ENCODE results near the gene ACAT2.
"Not testable (repeated sequence)": the region's sequence is repeated elsewhere in the genome, so short reads cannot be mapped to it uniquely, and the experiment has no call there.

ACAT2 gene

DNA sequence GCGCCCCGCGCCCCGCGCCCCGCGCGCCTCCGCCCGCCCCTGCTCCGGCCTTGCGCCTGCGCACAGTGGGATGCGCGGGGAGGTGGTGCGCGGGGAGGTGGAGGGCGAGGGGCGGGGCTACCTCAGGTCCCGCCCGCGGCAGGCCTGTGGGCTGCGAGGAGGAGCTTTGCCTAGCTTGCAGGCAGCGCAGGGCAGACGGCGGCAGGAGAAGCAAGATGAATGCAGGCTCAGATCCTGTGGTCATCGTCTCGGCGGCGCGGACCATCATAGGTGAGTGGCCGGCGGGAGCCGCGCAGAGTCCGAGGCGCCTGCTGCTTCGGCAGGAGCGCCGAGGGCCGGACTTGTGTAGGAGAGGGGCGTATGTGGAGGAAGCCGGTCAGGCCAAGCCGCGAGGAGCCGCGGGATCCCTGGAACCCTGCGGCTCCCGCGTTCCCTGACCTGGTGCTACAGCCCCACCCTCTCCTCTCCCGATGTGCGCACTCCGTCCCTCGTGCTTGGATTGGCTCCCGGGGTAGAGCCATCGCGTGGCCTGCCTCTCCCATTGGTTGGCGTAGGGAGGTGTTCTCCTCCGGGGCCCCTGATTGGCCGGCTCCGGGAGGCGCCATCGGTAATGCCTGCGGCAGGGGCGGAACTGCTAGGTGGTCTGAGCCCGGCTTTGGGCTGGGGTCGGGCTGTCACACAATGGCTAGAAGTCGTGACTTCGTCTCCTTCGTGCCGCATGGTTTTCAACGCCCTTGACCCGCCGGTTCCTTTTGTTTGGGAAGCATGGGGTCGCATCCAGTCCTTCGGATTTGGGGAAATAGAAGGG, at the start of gene ACAT2:
ACAT2 (plus strand) TSS at position 173 of the 808 bp plus-strand sequence; CDS start at position 216, 43 bp downstream.
- TF ChIP-seq, protein P1, sequence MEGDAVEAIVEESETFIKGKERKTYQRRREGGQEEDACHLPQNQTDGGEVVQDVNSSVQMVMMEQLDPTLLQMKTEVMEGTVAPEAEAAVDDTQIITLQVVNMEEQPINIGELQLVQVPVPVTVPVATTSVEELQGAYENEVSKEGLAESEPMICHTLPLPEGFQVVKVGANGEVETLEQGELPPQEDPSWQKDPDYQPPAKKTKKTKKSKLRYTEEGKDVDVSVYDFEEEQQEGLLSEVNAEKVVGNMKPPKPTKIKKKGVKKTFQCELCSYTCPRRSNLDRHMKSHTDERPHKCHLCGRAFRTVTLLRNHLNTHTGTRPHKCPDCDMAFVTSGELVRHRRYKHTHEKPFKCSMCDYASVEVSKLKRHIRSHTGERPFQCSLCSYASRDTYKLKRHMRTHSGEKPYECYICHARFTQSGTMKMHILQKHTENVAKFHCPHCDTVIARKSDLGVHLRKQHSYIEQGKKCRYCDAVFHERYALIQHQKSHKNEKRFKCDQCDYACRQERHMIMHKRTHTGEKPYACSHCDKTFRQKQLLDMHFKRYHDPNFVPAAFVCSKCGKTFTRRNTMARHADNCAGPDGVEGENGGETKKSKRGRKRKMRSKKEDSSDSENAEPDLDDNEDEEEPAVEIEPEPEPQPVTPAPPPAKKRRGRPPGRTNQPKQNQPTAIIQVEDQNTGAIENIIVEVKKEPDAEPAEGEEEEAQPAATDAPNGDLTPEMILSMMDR (IDR thresholded peaks at IDR 0.05; ENCODE audit: borderline replicate concordance, control extremely low read depth, extremely low read depth, insufficient read depth, missing control alignments), result no peak
- in situ Hi-C loops (cut with MboI; ENCODE audit: low sequenced_read_pairs, unreplicated experiment), result no loop called here
- peak; percentile 98 for DNase-seq (ENCODE audit: low spot score)

GRCh38 chr6:159712389-159712788, 49.5 kb upstream of the ACAT2 start:
- DNase-seq (ENCODE audit: low spot score); in situ Hi-C loops (cut with MboI; ENCODE audit: low sequenced_read_pairs, unreplicated experiment): not testable (repeated sequence)

DNA sequence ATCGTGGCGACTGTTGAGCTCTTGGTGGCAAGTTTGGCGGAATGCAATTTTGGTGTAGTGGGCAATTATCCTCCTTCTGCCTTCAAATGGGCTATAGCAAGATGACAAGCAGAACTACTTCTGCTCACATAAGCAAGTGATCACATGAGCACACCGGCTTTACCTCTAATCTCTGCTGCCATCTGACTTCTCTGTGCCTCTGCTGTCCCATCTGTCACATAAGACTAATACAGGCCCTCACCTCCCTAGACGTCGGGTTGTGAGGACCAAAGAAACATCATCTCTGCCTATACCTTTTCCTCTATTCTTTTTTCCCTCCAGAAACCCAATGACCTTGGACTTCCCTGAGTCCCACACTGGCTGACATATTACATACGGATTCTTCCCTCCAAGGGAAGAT, 47.9 kb upstream of the ACAT2 start:
- no peak for DNase-seq (ENCODE audit: low spot score)
- in situ Hi-C loops (cut with MboI; ENCODE audit: low sequenced_read_pairs, unreplicated experiment), result no loop called here
- TF ChIP-seq, protein P1 (IDR thresholded peaks at IDR 0.05; ENCODE audit: borderline replicate concordance, control extremely low read depth, extremely low read depth, insufficient read depth, missing control alignments), result no peak

DNA sequence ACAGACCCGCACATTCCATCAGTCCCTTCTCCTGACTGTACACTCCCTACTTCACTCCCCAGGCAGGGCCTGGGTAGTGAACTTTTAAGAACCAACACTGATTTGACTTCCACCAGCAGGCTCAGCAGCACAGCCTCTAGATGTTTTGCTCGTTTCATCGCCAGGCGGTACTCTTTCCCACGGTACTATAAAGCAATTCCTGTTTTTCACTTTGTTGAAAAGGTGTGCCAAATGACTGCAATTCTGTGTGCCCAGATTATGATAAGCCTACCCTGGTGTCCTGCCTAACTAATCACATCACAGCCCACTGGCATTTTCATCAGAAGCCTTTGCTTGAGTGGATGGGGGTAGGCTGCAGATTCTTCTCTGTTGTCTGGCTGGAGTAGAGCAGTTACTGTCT, 47.4 kb upstream of the ACAT2 start:
- TF ChIP-seq, protein P1 (IDR thresholded peaks at IDR 0.05; ENCODE audit: borderline replicate concordance, control extremely low read depth, extremely low read depth, insufficient read depth, missing control alignments), result no peak
- in situ Hi-C loops (cut with MboI; ENCODE audit: low sequenced_read_pairs, unreplicated experiment), result no loop called here
- no peak for DNase-seq (ENCODE audit: low spot score)

- DNase-seq (ENCODE audit: low spot score), result no peak
- TF ChIP-seq, protein P1 (IDR thresholded peaks at IDR 0.05; ENCODE audit: borderline replicate concordance, control extremely low read depth, extremely low read depth, insufficient read depth, missing control alignments), result no peak
- in situ Hi-C loops (cut with MboI; ENCODE audit: low sequenced_read_pairs, unreplicated experiment), result no loop called here
Measured at GRCh38 chr6:159715166-159715565, 46.7 kb upstream of the ACAT2 start.

GRCh38 chr6:159715605-159716004, 46.2 kb upstream of the ACAT2 start:
- TF ChIP-seq, protein P1 (IDR thresholded peaks at IDR 0.05; ENCODE audit: borderline replicate concordance, control extremely low read depth, extremely low read depth, insufficient read depth, missing control alignments), result no peak
- in situ Hi-C loops (cut with MboI; ENCODE audit: low sequenced_read_pairs, unreplicated experiment), result no loop called here
- no peak for DNase-seq (ENCODE audit: low spot score)

DNA sequence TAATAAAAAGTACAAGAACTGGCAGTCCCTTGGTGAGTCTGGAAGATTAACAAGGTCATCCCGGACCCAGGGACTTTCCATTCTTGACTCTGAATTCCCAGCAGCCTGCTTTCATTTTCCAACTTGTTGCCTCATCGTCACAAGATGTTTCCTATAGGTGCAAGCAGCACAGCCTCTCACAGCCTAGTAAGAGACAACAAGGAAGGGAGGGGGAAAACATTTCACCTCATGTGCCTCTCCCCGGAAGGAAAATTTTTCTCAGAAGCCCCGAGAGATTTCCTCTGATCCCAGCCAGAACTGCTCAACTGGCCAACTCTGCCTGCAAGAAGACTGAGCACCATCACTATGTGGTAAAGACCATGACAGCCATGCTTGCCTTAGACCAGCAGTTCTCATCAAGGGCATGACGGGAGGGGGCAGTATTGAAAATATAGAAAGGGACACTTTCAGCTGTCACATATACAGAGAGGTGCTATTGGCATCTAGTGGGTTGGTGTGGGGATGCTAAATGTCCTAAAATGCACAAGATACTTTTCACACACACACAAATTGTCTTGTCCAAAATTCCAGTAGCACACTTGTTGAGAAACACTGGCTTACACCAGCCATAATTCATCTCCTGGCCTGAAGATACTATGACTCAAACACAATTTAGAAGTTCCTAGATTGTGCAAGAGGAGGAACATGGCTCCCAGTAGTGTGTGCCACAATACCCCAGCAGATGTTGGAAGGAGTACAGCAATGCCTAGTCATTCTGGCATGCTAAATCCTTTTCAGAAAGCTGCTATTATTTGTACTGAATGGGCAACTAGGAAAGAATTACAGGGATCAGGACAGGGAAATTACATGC, 45.4 kb upstream of the ACAT2 start:
- in situ Hi-C loops (cut with MboI; ENCODE audit: low sequenced_read_pairs, unreplicated experiment), result no loop called here
- TF ChIP-seq, protein P1 (IDR thresholded peaks at IDR 0.05; ENCODE audit: borderline replicate concordance, control extremely low read depth, extremely low read depth, insufficient read depth, missing control alignments), result no peak
- no peak for DNase-seq (ENCODE audit: low spot score)

Measured in GM13976 (cell line).